Esophagus muscularis mucosa (tissue), 4 donors: ENCODE data around the gene CCR8.

ENCODE experiments used
- CTCF ChIP-seq, 3 experiments: fragments of 200-600 bp in 2 of 3; fragments of 450-650 bp in 1 of 3; sonication (generic) in 2 of 3; IDR thresholded peaks; one replicate each; pipeline ENCODE4 v1.5.1; 2017 to 2019; ENCODE audit warnings: antibody characterized with exemption in 3 of 3, mild to moderate bottlenecking in 2 of 3, moderate library complexity in 1 of 3
- EP300 ChIP-seq: sonication (generic); formaldehyde crosslinking; IDR thresholded peaks from one replicate; pipeline ENCODE4 v1.6.1; 2017; ENCODE audit warnings: antibody characterized with exemption
- POLR2A ChIP-seq: fragments of 450-650 bp; IDR thresholded peaks from one replicate; pipeline ENCODE4 v1.6.1; 2017; ENCODE audit warnings: antibody characterized with exemption, moderate library complexity, mild to moderate bottlenecking, low read depth
- POLR2AphosphoS5 ChIP-seq, 2 donors: sonication (generic); formaldehyde crosslinking; IDR thresholded peaks; one replicate each; pipeline ENCODE4 v1.6.1; 2017; ENCODE audit warnings: antibody characterized with exemption in 2 of 2

GRCh38 chr3:39343076-39343717 lies 13.7 kb downstream of the CCR8 start:
- TF ChIP-seq CTCF (IDR thresholded peaks at IDR 0.05) (no peak), POLR2A (no peak), POLR2AphosphoS5 (IDR thresholded peaks at IDR 0.05) (no peak), EP300 (no peak)
